HCT116 (cell line): ENCODE data around the gene IGF2BP3. TPM values are rescaled to one million over a fixed set of nuclear protein-coding genes. Genes with fewer than 3 reads are reported as not detected.

Experiments
- ATAC-seq: fragments of 200-7000 bp; cut with Tn5 transposase; 2 replicates; pipeline ENCODE4 v1.9.1; 2020; ENCODE audit warnings: mild to moderate bottlenecking, moderate library complexity
- BruUV-seq: library from RNA; stranded (reverse); fragments of 400-500 nt; replicated peaks from 2 replicates; lab custom pipeline; 2021; lab: Mats Ljungman, UMichigan
- CTCF ChIA-PET: fragments of 300-600 bp; sonication (Branson Sonifier 250); formaldehyde crosslinking; loops from one replicate; lab custom pipeline; 2021; ENCODE audit warnings: antibody characterized with exemption; lab: Charles Lee
- POLR2A ChIA-PET: fragments of 300-600, 350-600 bp; sonication (Branson Sonifier 250); formaldehyde crosslinking; loops from one replicate; lab custom pipeline; 2021; ENCODE audit warnings: antibody characterized with exemption; lab: Charles Lee
- RAD21 ChIA-PET, 2 experiments: fragments of 300-600 bp; sonication (Branson Sonifier 250); formaldehyde crosslinking; loops; one replicate each; lab custom pipeline; 2023; ENCODE audit warnings: low total read pairs in 2 of 2; ENCODE audit not compliant: uncharacterized antibody in 2 of 2, unreplicated experiment in 2 of 2, low non-redundant PET in 1 of 2; lab: Charles Lee
- DNase-seq: peaks from one replicate; pipeline ENCODE4 v3.0.0-alpha.2; 2010; ENCODE audit warnings: low read depth, low spot score
- H2AFZ ChIP-seq: fragments of 200-600 bp; shearing (Covaris generic), sonication (generic); 2 replicates; pipeline ENCODE4 v1.6.1; 2017; ENCODE audit warnings: low read depth, mixed run types, mixed read lengths, antibody characterized with exemption, low read length; ENCODE audit not compliant: poor library complexity, severe bottlenecking
- H3K27ac ChIP-seq: 2 replicates; pipeline ENCODE4 v1.5.1; 2012; ENCODE audit warnings: low read depth, low read length
- H3K27me3 ChIP-seq: fragments of 200-600 bp; sonication (generic); 2 replicates; pipeline ENCODE4 v1.6.1; 2016; ENCODE audit warnings: mixed run types, low read length, mixed read lengths; ENCODE audit not compliant: insufficient read depth
- H3K36me3 ChIP-seq, 2 experiments: fragments of 200-500 bp in 1 of 2; fragments of 200-600 bp in 1 of 2; sonication (Bioruptor generic) in 1 of 2; sonication (generic) in 1 of 2; 2 replicates each; pipeline versions ENCODE4 v1.5.1 to v1.6.1; 2014 to 2016; ENCODE audit warnings: low read length in 2 of 2, inconsistent platforms in 1 of 2, mixed read lengths in 1 of 2, mixed run types in 1 of 2; ENCODE audit not compliant: insufficient read depth in 2 of 2, control insufficient read depth in 1 of 2
- H3K4me1 ChIP-seq, 2 experiments: fragments of 200-600 bp in 1 of 2; sonication (generic) in 1 of 2; 2 replicates each; pipeline versions ENCODE4 v1.5.1 to v1.6.1; 2012 to 2017; ENCODE audit warnings: low read length in 2 of 2, inconsistent platforms in 1 of 2, mild to moderate bottlenecking in 1 of 2, mixed read lengths in 1 of 2, mixed run types in 1 of 2, moderate library complexity in 1 of 2; ENCODE audit not compliant: insufficient read depth in 2 of 2, control insufficient read depth in 1 of 2
- H3K4me2 ChIP-seq: fragments of 200-600 bp; sonication (generic); 2 replicates; pipeline ENCODE4 v1.6.1; 2017; ENCODE audit warnings: mixed run types, low read length, mixed read lengths
- H3K4me3 ChIP-seq, 2 experiments: fragments of 200-600 bp in 1 of 2; sonication (generic) in 1 of 2; replicated peaks in 1 of 2; 2 replicates each; pipeline ENCODE4 v1.5.1; 2011 to 2016; ENCODE audit warnings: low read length in 2 of 2, control low read depth in 1 of 2, low read depth in 1 of 2, mild to moderate bottlenecking in 1 of 2, mixed read lengths in 1 of 2, mixed run types in 1 of 2
- H3K79me2 ChIP-seq: fragments of 200-600 bp; sonication (generic); 2 replicates; pipeline ENCODE4 v1.6.1; 2017; ENCODE audit warnings: mild to moderate bottlenecking, mixed run types, low read length, moderate library complexity, mixed read lengths; ENCODE audit not compliant: insufficient read depth
- H3K9ac ChIP-seq: fragments of 200-600 bp; sonication (generic); 2 replicates; pipeline ENCODE4 v1.6.1; 2016; ENCODE audit warnings: low read length, mixed read lengths
- H3K9me2 ChIP-seq: fragments of 200-600 bp; sonication (generic), shearing (Covaris generic); 2 replicates; pipeline ENCODE4 v1.6.1; 2017; ENCODE audit warnings: mixed run types, mild to moderate bottlenecking, moderate library complexity; ENCODE audit not compliant: insufficient read depth
- H3K9me3 ChIP-seq, 2 experiments: fragments of 200-500 bp in 1 of 2; fragments of 200-600 bp in 1 of 2; sonication (Bioruptor generic) in 1 of 2; sonication (generic) in 1 of 2; 2 replicates each; pipeline ENCODE4 v1.6.1; 2014 to 2017; ENCODE audit warnings: low read length in 2 of 2, mixed read lengths in 2 of 2, inconsistent platforms in 1 of 2, low read depth in 1 of 2, mild to moderate bottlenecking in 1 of 2, mixed run types in 1 of 2, moderate library complexity in 1 of 2; ENCODE audit not compliant: control insufficient read depth in 1 of 2, insufficient read depth in 1 of 2
- H4K20me1 ChIP-seq: fragments of 200-600 bp; sonication (generic), shearing (Covaris generic); 2 replicates; pipeline ENCODE4 v1.6.1; 2017; ENCODE audit warnings: mixed run types, mild to moderate bottlenecking, moderate library complexity; ENCODE audit not compliant: insufficient read depth
- EZH2phosphoT487 ChIP-seq: fragments of 200-600 bp; IDR thresholded peaks from 2 replicates; pipeline ENCODE4 v1.6.1; 2018; ENCODE audit warnings: antibody characterized with exemption, borderline replicate concordance
- FOSL1 ChIP-seq: IDR thresholded peaks from 2 replicates; pipeline ENCODE4 v1.6.1; 2012; ENCODE audit warnings: low read depth
- JUND ChIP-seq: IDR thresholded peaks from 2 replicates; pipeline ENCODE4 v1.6.1; 2012
- POLR2A ChIP-seq: IDR thresholded peaks from 2 replicates; pipeline ENCODE4 v1.7.0; 2011; ENCODE audit warnings: borderline replicate concordance; ENCODE audit not compliant: insufficient read depth, insufficient read length; ENCODE audit errors: extremely low read depth
- POLR2AphosphoS5 ChIP-seq: IDR thresholded peaks from 2 replicates; pipeline ENCODE4 v1.6.1; 2011; ENCODE audit warnings: mild to moderate bottlenecking, low read depth, low read length, moderate library complexity
- RAD21 ChIP-seq: IDR thresholded peaks from 2 replicates; pipeline ENCODE4 v1.6.1; 2012; ENCODE audit warnings: low read depth, mild to moderate bottlenecking
- SRF ChIP-seq: IDR thresholded peaks from 2 replicates; pipeline ENCODE4 v1.6.1; 2012; ENCODE audit warnings: low read depth
- TCF7L2 ChIP-seq: IDR thresholded peaks from 2 replicates; pipeline ENCODE4 v1.7.0; 2011; ENCODE audit warnings: borderline replicate concordance, inconsistent platforms; ENCODE audit not compliant: insufficient read depth, insufficient read length; ENCODE audit errors: extremely low read depth
- ZFX ChIP-seq: fragments of 450-650 bp; IDR thresholded peaks from 2 replicates; pipeline ENCODE4 v1.6.1; 2017
- intact Hi-C: fragments of 100-400 bp; cut with micrococcal nuclease; formaldehyde crosslinking; loops from 2 replicates; pipeline ENCODE4 v1.10.0; 2022
- total RNA-seq: library from RNA; stranded (reverse); gene quantifications from one replicate; pipeline ENCODE4 v1.2.1, GENCODE V29; 2021; ENCODE audit not compliant: unreplicated experiment
- TF ChIP-seq, protein P1 (sequence below): IDR thresholded peaks from 2 replicates; pipeline ENCODE4 v1.6.1; 2012
- TF ChIP-seq, protein P2 (sequence below): IDR thresholded peaks from 2 replicates; pipeline ENCODE4 v1.6.1; 2012; ENCODE audit warnings: low read depth

IGF2BP3 gene
- total RNA-seq, 1 experiment from 2014 or later, result 79.1 TPM

DNA sequence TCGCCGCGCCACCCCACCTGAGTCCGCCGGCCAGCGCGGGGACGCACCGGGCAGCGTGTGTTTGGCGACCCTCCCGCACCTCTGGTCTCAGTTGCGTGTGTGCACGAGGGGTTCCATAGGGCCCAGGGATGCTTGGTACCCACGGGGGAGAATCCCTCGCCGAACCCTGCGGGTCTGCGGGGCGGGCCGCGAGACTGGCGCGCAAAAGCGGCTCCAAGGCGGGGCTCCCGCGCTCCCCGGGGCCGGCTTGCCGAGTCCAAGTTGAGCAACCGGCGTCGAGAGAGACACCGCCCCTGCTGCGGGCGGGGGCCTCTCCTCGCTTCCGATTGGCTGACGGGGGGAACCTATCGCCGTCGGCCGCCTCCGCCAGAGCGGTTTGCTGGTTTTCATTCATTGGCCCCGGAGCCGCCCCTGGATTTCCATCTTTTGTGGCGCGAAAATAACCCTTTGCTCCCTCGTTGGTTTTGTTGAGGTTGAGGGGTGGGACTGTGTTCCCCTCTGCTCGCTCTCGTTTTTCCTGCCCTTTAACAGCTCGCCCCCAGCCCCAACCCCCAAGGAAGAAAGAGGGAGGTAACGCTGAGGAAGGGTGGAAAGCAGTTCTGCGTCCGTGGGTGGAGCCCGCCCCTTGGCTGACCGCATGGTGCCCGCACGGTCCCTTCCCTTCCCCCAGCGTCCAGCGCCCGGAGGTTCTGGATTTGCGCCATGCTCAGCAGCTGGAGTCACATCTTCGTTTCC is 4.0 kb upstream of the IGF2BP3 start:
- intact Hi-C loops, result no loop called here
- Histone ChIP-seq H3K9ac (peak overlapping the region; percentile 92), H3K9me3 (no peaks in the 10 kb centered on the region), H3K27me3 (peaks cover 42% of the 10 kb centered on the region), H3K36me3 (no peaks in the 10 kb centered on the region), H4K20me1 (peaks cover 4% of the 10 kb centered on the region; the same call in 1 of the 2 replicates), H3K4me2 (peak overlapping the region; percentile 93), H2AFZ (peak overlapping the region; percentile 30), H3K4me1 (peaks cover 22 to 34% of the 10 kb centered on the region in 2 experiments), H3K4me3 (peak overlapping the region; percentile 56 to 77), H3K79me2 (peaks cover 30% of the 10 kb centered on the region), H3K9me2 (no peaks in the 10 kb centered on the region), H3K27ac (peak overlapping the region; percentile 97)
- ATAC-seq (peak; percentile 71), DNase-seq (peak; percentile 90)
- ChIA-PET POLR2A (no interaction called here), CTCF (no interaction called here), RAD21 (no interaction called here)
- TF ChIP-seq TCF7L2 (no peak), POLR2AphosphoS5 (peak; percentile 83), FOSL1 (no peak), JUND (no peak), EZH2phosphoT487 (no peak), SRF (no peak), RAD21 (no peak), POLR2A (peak; percentile 55), ZFX (0 out of 2 replicates have a peak, but pooled peaks have one; percentile 23)
- TF ChIP-seq, protein P1, sequence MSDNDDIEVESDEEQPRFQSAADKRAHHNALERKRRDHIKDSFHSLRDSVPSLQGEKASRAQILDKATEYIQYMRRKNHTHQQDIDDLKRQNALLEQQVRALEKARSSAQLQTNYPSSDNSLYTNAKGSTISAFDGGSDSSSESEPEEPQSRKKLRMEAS, result no peak
- TF ChIP-seq, protein P2, sequence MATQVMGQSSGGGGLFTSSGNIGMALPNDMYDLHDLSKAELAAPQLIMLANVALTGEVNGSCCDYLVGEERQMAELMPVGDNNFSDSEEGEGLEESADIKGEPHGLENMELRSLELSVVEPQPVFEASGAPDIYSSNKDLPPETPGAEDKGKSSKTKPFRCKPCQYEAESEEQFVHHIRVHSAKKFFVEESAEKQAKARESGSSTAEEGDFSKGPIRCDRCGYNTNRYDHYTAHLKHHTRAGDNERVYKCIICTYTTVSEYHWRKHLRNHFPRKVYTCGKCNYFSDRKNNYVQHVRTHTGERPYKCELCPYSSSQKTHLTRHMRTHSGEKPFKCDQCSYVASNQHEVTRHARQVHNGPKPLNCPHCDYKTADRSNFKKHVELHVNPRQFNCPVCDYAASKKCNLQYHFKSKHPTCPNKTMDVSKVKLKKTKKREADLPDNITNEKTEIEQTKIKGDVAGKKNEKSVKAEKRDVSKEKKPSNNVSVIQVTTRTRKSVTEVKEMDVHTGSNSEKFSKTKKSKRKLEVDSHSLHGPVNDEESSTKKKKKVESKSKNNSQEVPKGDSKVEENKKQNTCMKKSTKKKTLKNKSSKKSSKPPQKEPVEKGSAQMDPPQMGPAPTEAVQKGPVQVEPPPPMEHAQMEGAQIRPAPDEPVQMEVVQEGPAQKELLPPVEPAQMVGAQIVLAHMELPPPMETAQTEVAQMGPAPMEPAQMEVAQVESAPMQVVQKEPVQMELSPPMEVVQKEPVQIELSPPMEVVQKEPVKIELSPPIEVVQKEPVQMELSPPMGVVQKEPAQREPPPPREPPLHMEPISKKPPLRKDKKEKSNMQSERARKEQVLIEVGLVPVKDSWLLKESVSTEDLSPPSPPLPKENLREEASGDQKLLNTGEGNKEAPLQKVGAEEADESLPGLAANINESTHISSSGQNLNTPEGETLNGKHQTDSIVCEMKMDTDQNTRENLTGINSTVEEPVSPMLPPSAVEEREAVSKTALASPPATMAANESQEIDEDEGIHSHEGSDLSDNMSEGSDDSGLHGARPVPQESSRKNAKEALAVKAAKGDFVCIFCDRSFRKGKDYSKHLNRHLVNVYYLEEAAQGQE, result no peak
- no TSS peak for BruUV-seq
